Parietal lobe (tissue), 2 donors: ENCODE measurements around the gene METAP1. TPM values are rescaled to one million over a fixed set of nuclear protein-coding genes. Genes with fewer than 3 reads are reported as not detected.

Experiments used
- small RNA-seq: library from RNA; depleted of rRNA; stranded (forward); fragments of <200 nt; gene quantifications from one replicate; pipeline ENCODE3, GENCODE V24; 2014; ENCODE audit warnings: low replicate concordance
- total RNA-seq: library from RNA; depleted of rRNA; stranded (reverse); fragments of >200 nt; gene quantifications from one replicate; pipeline ENCODE4 v1.2.3, GENCODE V29; 2014

METAP1 gene
- 45.1 TPM for total RNA-seq

DNA sequence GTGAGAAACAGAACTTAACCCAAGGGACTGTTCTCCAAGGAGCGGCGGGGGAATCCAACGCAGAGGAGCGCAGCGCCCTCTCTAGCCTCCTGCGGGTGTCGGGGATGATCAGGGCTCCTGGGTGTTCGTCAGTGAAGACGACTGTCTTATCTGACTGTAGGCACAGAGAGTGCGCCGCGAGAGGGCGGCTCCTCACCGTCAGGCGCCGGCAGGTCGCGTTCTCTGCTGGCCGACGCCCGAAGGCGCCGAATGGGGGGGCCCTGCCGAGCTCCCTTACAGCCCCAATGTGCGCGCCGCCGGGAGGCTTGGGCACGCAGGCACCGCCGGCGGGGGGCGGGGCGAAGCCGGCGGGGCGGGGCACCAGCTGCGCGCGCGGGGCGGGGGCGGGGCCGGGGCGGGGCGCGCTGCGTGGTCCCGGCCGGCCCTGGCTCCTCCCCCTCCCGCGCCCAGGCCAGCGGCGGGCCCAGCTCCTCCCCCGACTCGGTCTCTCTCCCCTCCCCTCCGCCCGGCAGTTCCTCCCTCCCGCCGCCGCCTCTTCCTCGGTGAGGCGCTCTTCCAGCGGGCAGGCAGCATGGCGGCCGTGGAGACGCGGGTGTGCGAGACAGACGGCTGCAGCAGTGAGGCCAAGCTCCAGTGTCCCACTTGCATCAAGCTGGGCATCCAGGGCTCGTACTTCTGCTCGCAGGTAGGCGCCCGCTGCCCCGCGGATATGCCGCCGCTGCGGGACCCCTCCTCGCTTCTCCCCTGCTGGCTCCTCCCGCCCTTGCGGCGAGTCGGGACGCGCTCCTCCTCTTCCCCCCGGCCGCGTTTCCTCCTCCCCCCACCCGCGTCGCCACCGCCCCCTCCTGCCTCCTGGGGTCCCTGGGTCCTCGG is at the start of gene METAP1:
TSS of gene METAP1 (plus strand) at position 539 of the 873 bp plus-strand sequence. CDS start at position 572, 33 bp downstream.

DNA sequence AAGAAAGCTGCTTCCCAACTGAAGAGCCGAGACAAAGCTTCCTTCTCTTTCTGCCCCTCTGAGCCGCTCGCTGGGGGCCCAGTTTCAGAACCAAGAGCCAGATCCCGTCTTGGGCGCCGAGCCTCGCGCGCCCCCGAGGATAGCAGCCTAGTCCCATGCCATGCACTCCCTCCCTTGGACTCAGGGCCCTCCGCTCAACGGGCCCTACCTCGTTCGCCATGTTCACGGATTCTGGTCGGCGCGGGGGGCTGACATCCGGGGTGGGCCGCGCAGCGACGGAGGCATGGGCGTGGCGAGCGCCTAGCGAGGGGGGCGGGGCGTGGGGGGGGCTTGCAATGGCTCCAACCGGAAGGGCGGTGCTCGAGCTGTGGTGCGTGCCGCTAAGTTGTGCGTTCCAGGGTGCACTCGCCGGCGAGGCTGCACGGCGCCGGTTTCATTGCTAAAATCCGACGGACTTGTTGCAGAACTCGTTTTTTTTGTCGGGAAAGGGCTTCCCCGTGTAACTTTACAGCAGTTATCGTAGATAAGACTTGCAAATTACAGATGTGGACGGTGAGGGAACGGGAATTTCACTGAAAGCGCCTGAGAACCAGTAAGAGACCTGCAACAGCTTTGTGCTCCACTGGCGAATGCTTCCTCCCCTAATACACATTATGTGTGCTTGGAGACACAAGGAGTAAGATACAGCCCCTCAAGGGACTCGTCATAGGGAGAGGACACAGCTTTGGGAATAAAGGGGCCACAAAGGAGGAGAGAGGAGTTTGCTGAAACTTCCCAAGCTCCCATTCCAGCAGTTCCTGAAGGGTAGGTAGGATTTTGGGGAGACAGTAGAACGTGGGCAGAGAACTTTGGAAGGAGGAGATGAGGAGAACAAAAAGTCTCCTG is 93.2 kb downstream of the METAP1 start, which contains the start of gene ADH5:
TSS of gene ADH5 (minus strand) at position 308 of the 885 bp plus-strand sequence. CDS start at position 220, 88 bp downstream.

Small RNAs within 50 kb of the gene (small RNA-seq; reads per million reads assigned to genes)
- gene MIR3684, result not detected
- not detected for gene RNU7-149P

Other genes starting within 250 kb of the METAP1 start
- 193 TPM for gene EIF4E, start 66.6 kb upstream of the METAP1 start, total RNA-seq
- gene ADH5, start 93.1 kb downstream of the METAP1 start, total RNA-seq, result 111 TPM
- gene ADH4, start 148.6 kb downstream of the METAP1 start, total RNA-seq, result not detected
- not detected for gene ADH6, start 223.5 kb downstream of the METAP1 start, total RNA-seq